Gastroesophageal sphincter (tissue), 4 donors: Measurements from ENCODE around the gene LRIG1. TPM values are rescaled to one million over a fixed set of nuclear protein-coding genes. Genes with fewer than 3 reads are reported as not detected.

Experiments
- ATAC-seq: fragments of 150-250 bp; one replicate; pipeline ENCODE4 v1.9.1; 2016; ENCODE audit warnings: mild to moderate bottlenecking, moderate library complexity
- H3K27ac ChIP-seq, 4 donors: fragments of 200-600 bp; sonication (generic) in 3 of 4; 1 replicate in 3 of 4; 2 replicates in 1 of 4; pipeline ENCODE4 v1.5.1; 2016 to 2019
- H3K27me3 ChIP-seq: fragments of 200-600 bp; sonication (generic); one replicate; pipeline ENCODE4 v1.5.1; 2019
- H3K36me3 ChIP-seq, 2 donors: fragments of 200-600 bp; sonication (generic); one replicate each; pipeline ENCODE4 v1.5.1; 2019; ENCODE audit warnings: control low read depth in 1 of 2
- H3K4me1 ChIP-seq, 3 donors: fragments of 200-600 bp; sonication (generic); 1 replicate in 2 of 3; 2 replicates in 1 of 3; pipeline ENCODE4 v1.5.1; 2016 to 2019; ENCODE audit warnings: control low read depth in 2 of 3
- H3K4me3 ChIP-seq, 2 donors: fragments of 200-600 bp; sonication (generic); one replicate each; pipeline ENCODE4 v1.5.1; 2019; ENCODE audit warnings: mild to moderate bottlenecking in 1 of 2, moderate library complexity in 1 of 2
- H3K9me3 ChIP-seq, 3 donors: fragments of 200-600 bp; sonication (generic); one replicate each; pipeline ENCODE4 v1.5.1; 2017 to 2019; ENCODE audit warnings: control low read depth in 2 of 3
- CTCF ChIP-seq, 4 experiments: fragments of 200-600 bp in 2 of 4; fragments of 450-650 bp in 2 of 4; sonication (generic) in 1 of 4; IDR thresholded peaks; one replicate each; pipeline ENCODE4 v1.5.1; 2017 to 2019; ENCODE audit warnings: antibody characterized with exemption in 4 of 4, mild to moderate bottlenecking in 2 of 4, moderate library complexity in 2 of 4
- EP300 ChIP-seq: sonication (generic); formaldehyde crosslinking; IDR thresholded peaks from one replicate; pipeline ENCODE4 v1.6.1; 2017; ENCODE audit warnings: antibody characterized with exemption, mild to moderate bottlenecking
- POLR2A ChIP-seq, 2 donors: fragments of 450-650 bp; IDR thresholded peaks; one replicate each; pipeline ENCODE4 v1.6.1; 2017; ENCODE audit warnings: antibody characterized with exemption in 2 of 2, mild to moderate bottlenecking in 2 of 2, moderate library complexity in 1 of 2
- POLR2AphosphoS5 ChIP-seq: sonication (generic); formaldehyde crosslinking; IDR thresholded peaks from one replicate; pipeline ENCODE4 v1.6.1; 2017; ENCODE audit warnings: antibody characterized with exemption
- WGBS, 2 donors: methylation state at CpG; one replicate each; pipeline ENCODE4 v1.1.5; 2018; ENCODE audit warnings: low coverage in 1 of 2; 5-methylcytosine and 5-hydroxymethylcytosine counted together
- total RNA-seq, 4 donors: library from RNA; depleted of rRNA; stranded (reverse); fragments of >200 nt; gene quantifications; one replicate each; pipeline ENCODE4 v1.1.0, GENCODE V29; 2016

The LRIG1 gene
- total RNA-seq, 4 donors from 2014 or later = 104 to 217 (median 157) TPM

GRCh38 chr3:66473181-66473580, 27.6 kb downstream of the LRIG1 start:
- H3K4me3 ChIP-seq = peak overlapping the region in 1 of 2 donors; percentile 4
- WGBS, 2 donors = 18 to 35% methylated on average over 3 to 4 of the region's 4 CpGs

GRCh38 chr3:66472313-66473134, 28.3 kb downstream of the LRIG1 start:
- Histone ChIP-seq H3K4me3 (peak overlapping the region in 1 of 2 donors; percentile 4), H3K36me3 (no peaks in the 10 kb centered on the region), H3K27ac (peak overlapping the region in 3 of 4 donors; percentile 48 to 99 (median 93)), H3K9me3 (no peaks in the 10 kb centered on the region), H3K27me3 (no peaks in the 10 kb centered on the region), H3K4me1 (peaks cover 21 to 97% (median 32%) of the 10 kb centered on the region in 3 donors)
- WGBS, 2 donors = 34 to 40% methylated on average over 8 to 12 of the region's 12 CpGs
- ATAC-seq = no peak
- TF ChIP-seq CTCF (IDR thresholded peaks at IDR 0.05) (no peak), POLR2AphosphoS5 (peak; percentile 32), EP300 (no peak), POLR2A (IDR thresholded peaks at IDR 0.05) (no peak)

More at GRCh38 chr3:66473181-66473580, 27.6 kb downstream of the LRIG1 start:
- H3K27ac ChIP-seq = peak overlapping the region in 3 of 4 donors; percentile 48 to 99 (median 93)
- ATAC-seq = no peak
- TF ChIP-seq POLR2A (IDR thresholded peaks at IDR 0.05) (no peak), EP300 (no peak), CTCF (IDR thresholded peaks at IDR 0.05) (no peak), POLR2AphosphoS5 (no peak)
- no peaks in the 10 kb centered on the region for H3K9me3 ChIP-seq
- H3K4me1 ChIP-seq = peaks cover 21 to 97% (median 33%) of the 10 kb centered on the region in 3 donors
- no peaks in the 10 kb centered on the region for H3K36me3 ChIP-seq
- no peaks in the 10 kb centered on the region for H3K27me3 ChIP-seq

- TF ChIP-seq EP300 = no peak
- TF ChIP-seq POLR2A (IDR thresholded peaks at IDR 0.05) = no peak
- TF ChIP-seq POLR2AphosphoS5 = no peak
- no peak for TF ChIP-seq CTCF (IDR thresholded peaks at IDR 0.05)
- Histone ChIP-seq H3K27ac (no peak overlapping the region), H3K4me1 (peaks cover 21 to 97% (median 32%) of the 10 kb centered on the region in 3 donors), H3K4me3 (no peak overlapping the region), H3K36me3 (no peaks in the 10 kb centered on the region), H3K9me3 (no peaks in the 10 kb centered on the region), H3K27me3 (no peaks in the 10 kb centered on the region)
- WGBS, 2 donors = 94 to 100% methylated on average over 3 to 7 of the region's 10 CpGs
- no peak for ATAC-seq
These were observed 29.7 kb downstream of the LRIG1 start for GRCh38 chr3:66470956-66471686.

GRCh38 chr3:66470285-66470684, 30.5 kb downstream of the LRIG1 start:
- Histone ChIP-seq H3K36me3 (no peaks in the 10 kb centered on the region), H3K9me3 (no peaks in the 10 kb centered on the region), H3K4me1 (peaks cover 19 to 97% (median 25%) of the 10 kb centered on the region in 3 donors), H3K27me3 (no peaks in the 10 kb centered on the region), H3K4me3 (no peak overlapping the region), H3K27ac (no peak overlapping the region)
- WGBS, 2 donors = 74 to 84% methylated on average over 5 of the region's 5 CpGs
- ATAC-seq = no peak
- no peak for TF ChIP-seq POLR2A (IDR thresholded peaks at IDR 0.05)
- TF ChIP-seq CTCF (IDR thresholded peaks at IDR 0.05) = no peak
- no peak for TF ChIP-seq EP300
- no peak for TF ChIP-seq POLR2AphosphoS5
